ENCODE results near the gene PRKAG3. TPM values are rescaled to one million over a fixed set of nuclear protein-coding genes. Genes with fewer than 3 reads are reported as not detected.
"Not testable (repeated sequence)": the region's sequence is repeated elsewhere in the genome, so short reads cannot be mapped to it uniquely, and the experiment has no call there.

The PRKAG3 gene
- total RNA-seq, 2 experiments from 2014 or later: not detected

DNA sequence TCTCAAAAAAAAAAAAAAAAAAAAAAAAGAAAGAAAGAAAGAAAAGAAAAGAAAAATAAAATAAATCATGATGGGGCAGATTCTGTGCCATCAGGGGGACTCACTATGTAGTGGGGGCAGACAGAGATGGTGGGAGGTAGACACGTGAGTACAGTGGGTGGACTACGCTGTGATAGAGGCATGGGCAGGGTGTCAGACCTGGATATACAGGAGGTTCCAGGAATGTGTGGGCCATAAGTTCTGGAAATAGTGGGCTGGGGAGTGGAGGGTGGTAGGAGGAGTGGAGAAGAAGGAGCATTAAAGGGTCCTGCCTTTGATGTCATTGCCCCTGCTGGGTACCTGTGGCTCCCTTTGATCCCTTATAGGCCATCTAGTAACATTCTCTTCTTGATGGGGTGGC is 19.2 kb upstream of the PRKAG3 start:
- peaks cover 41% of the 10 kb centered on the region for H3K27me3 Mint-ChIP-seq
- H3K4me3 Mint-ChIP-seq: no peak overlapping the region
- POLR2A ChIA-PET: no interaction called here

DNA sequence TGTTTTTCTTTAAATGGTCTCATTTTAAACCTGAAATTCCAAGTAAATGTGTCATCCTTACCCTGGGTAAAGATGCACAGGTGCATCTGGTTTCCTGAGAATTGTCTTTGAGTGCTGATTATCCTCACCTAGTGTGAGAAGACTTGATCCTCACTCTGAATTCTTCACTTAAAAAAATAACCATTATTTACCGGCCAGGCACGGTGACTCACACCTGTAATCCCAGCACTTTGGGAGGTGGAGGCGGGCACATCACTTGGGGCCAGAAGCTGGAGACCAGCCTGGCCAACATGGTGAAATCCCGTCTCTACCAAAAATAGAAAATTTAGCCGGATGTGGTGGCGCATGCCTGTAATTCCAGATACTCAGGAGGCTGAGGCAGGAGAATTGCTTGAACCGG is 18.1 kb upstream of the PRKAG3 start:
- no peaks in the 10 kb centered on the region for H3K9me3 Mint-ChIP-seq
- ChIA-PET POLR2A (no interaction called here), CTCF (interaction anchor here (1.4 to 2.2 kb wide), 3 partner anchors 15 to 139 kb away, joined by 3 to 5 read pairs (median 4); no protein-coding TSS in a partner anchor)
- no peaks in the 10 kb centered on the region for H3K36me3 Mint-ChIP-seq (ENCODE audit: low read depth)
- DNase-seq: no peak
- no peak overlapping the region for H3K27ac Mint-ChIP-seq
- H3K4me1 Mint-ChIP-seq: peaks cover 2% of the 10 kb centered on the region
- H3K4me3 Mint-ChIP-seq: no peak overlapping the region
- H3K27me3 Mint-ChIP-seq: peaks cover 31% of the 10 kb centered on the region

More for the DNA sequence above, 19.2 kb upstream of the PRKAG3 start:
- H3K9me3 Mint-ChIP-seq: no peaks in the 10 kb centered on the region
- H3K4me1 Mint-ChIP-seq: peaks cover 2% of the 10 kb centered on the region
- no peak for DNase-seq
- no peak overlapping the region for H3K27ac Mint-ChIP-seq
- no peaks in the 10 kb centered on the region for H3K36me3 Mint-ChIP-seq (ENCODE audit: low read depth)
- CTCF ChIA-PET: interaction anchor here (1.1 to 2.3 kb wide), 5 partner anchors 14 to 140 kb away, joined by 3 to 13 read pairs (median 5); partner anchors contain the start of gene TTLL4

DNA sequence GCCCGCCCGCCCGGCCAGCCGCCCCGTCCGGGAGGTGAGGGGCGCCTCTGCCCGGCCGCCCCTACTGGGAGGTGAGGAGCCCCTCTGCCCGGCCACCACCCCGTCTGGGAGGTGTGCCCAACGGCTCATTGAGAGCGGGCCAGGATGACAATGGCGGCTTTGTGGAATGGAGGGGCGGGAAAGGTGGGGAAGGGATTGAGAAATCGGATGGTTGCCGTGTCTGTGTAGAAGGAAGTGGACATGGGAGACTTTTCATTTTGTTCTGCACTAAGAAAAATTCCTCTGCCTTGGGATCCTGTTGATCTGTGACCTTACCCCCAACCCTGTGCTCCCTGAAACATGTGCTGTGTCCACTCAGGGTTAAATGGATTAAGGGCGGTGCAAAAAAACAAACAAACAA is 15.4 kb upstream of the PRKAG3 start:
- H3K9me3 Mint-ChIP-seq; POLR2A ChIA-PET; H3K27ac Mint-ChIP-seq; DNase-seq; H3K4me3 Mint-ChIP-seq; H3K36me3 Mint-ChIP-seq (ENCODE audit: low read depth); H3K4me1 Mint-ChIP-seq: not testable (repeated sequence)
- CTCF ChIA-PET: interaction anchor here (0.5 to 2.6 kb wide), 54 partner anchors 10 to 639 kb away, joined by 3 to 26 read pairs (median 4); partner anchors contain the start of genes BCS1L, CYP27A1, PRKAG3 and WNT6
- peaks cover 17% of the 10 kb centered on the region for H3K27me3 Mint-ChIP-seq

DNA sequence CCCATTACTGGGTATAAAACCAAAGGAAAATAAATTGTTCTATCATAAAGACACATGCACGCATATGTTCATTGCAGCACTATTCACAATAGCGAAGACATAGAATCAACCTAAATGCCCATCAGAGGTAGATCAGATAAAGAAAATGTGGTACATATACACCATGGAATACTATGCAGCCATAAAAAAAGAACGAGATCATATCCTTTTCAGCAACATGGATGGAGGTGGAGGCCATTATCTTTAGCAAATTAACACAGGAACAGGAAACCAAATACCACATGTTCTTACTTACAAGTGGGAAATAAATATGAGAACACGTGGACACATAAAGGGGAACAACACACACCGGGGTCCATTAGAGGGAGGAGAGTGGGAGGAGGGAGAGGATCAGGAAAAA is 12.7 kb upstream of the PRKAG3 start:
- POLR2A ChIA-PET; H3K4me1 Mint-ChIP-seq; H3K9me3 Mint-ChIP-seq; H3K4me3 Mint-ChIP-seq; DNase-seq; H3K27ac Mint-ChIP-seq; H3K36me3 Mint-ChIP-seq (ENCODE audit: low read depth): not testable (repeated sequence)
- CTCF ChIA-PET: interaction anchor here (0.6 kb wide), 1 partner anchor 10 kb away, joined by 7 read pairs; no protein-coding TSS in a partner anchor
- peaks cover 21% of the 10 kb centered on the region for H3K27me3 Mint-ChIP-seq

DNA sequence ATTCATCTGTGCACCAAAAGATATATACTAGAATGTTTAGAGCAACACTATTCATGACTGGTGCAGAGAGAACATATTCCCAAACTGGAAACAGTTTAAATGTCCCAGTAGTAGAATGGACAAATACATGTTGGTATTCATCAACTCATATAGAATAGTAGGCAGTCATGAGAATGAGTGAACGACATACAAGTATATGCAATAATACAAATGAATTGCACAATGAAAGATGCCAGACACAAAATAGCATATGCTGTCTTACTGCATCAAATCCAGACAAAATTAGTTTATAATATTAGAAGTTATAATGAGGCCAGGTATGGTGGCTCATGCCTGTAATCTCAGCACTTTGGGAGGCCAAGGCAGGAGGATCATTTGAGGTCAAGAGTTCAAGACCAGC is 8.3 kb upstream of the PRKAG3 start:
- DNase-seq: no peak
- CTCF ChIA-PET: no interaction called here
- Mint-ChIP-seq H3K27ac (no peak overlapping the region), H3K4me1 (no peaks in the 10 kb centered on the region), H3K4me3 (no peak overlapping the region), H3K27me3 (peaks cover 43% of the 10 kb centered on the region), H3K36me3 (ENCODE audit: low read depth) (no peaks in the 10 kb centered on the region), H3K9me3 (peaks cover 5% of the 10 kb centered on the region)
- POLR2A ChIA-PET: no interaction called here

DNA sequence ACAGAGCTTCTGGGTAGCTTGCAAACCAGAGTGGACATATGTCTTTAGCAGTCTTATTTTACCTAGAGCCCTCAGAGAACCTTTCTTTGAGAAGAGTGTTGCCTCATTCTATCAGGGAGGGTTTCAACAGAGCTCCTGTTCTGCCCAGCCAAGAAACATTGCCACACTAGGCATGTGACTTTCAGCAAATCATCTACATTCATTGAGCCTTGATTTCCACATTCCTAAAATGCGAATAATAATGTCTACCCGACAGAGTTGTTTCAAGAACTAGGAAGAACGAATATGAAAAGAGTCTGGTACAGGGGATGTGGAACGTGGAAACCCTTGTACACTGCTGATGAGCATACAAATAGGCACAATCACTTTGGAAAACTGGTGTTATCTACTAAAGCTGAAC is 7.8 kb upstream of the PRKAG3 start:
- POLR2A ChIA-PET: no interaction called here
- CTCF ChIA-PET: interaction anchor here (0.6 kb wide), 1 partner anchor 730 kb away, joined by 3 read pairs; no protein-coding TSS in a partner anchor
- H3K9me3 Mint-ChIP-seq: peaks cover 5% of the 10 kb centered on the region
- H3K4me1 Mint-ChIP-seq: no peaks in the 10 kb centered on the region
- H3K27me3 Mint-ChIP-seq: peaks cover 46% of the 10 kb centered on the region
- no peak overlapping the region for H3K4me3 Mint-ChIP-seq
- DNase-seq: no peak
- H3K36me3 Mint-ChIP-seq (ENCODE audit: low read depth): no peaks in the 10 kb centered on the region
- no peak overlapping the region for H3K27ac Mint-ChIP-seq

DNA sequence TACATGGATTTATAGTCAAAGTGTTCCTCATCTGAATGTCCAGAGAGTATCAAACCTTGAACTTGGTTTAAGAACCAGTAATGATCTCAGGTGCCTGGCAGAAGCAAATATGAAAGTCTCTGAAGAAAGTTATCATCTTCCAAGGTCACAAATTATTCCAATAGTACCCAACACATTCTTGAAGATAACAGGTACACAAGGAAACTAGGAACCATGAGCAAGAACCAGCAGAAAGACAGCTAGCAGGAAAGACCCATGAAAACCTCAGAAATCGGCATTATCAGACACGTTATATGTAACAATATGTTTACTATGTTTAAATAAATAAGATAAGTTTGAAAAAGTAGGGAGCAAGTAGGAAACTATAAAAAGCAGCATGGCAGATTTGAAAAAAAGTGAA is 5.9 kb upstream of the PRKAG3 start:
- Mint-ChIP-seq H3K27me3 (peaks cover 43% of the 10 kb centered on the region), H3K9me3 (peaks cover 5% of the 10 kb centered on the region), H3K27ac (no peak overlapping the region), H3K4me3 (no peak overlapping the region), H3K4me1 (no peaks in the 10 kb centered on the region), H3K36me3 (ENCODE audit: low read depth) (no peaks in the 10 kb centered on the region)
- DNase-seq: no peak
- ChIA-PET CTCF (interaction anchor here (1.3 to 1.4 kb wide), 2 partner anchors 10 to 127 kb away, joined by 3 to 5 read pairs; no protein-coding TSS in a partner anchor), POLR2A (no interaction called here)

DNA sequence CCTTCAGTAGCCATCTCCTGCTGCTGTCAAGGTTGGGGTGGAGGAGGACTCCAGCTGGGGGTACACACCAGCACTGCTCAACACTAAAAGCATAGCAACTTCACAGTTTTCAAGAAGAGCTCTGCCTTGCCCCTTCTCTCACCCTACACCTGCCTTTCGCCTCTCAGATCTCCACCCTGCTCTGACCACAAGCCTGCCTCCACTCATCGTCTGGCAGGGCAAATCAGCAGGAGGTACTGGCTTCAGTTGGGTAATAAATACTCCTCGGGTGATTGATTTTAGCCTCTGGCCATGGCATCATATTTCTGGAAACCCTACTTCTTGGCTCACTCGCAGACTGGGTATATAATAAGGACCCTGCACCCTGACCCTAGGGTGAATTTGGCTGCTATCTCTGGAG is 3.1 kb upstream of the PRKAG3 start:
- ChIA-PET CTCF (interaction anchor here (0.5 to 0.9 kb wide), 2 partner anchors 10 to 13 kb away, joined by 3 to 7 read pairs; no protein-coding TSS in a partner anchor), POLR2A (no interaction called here)
- Mint-ChIP-seq H3K9me3 (peaks cover 5% of the 10 kb centered on the region), H3K36me3 (ENCODE audit: low read depth) (no peaks in the 10 kb centered on the region), H3K4me1 (no peaks in the 10 kb centered on the region), H3K27me3 (peaks cover 40% of the 10 kb centered on the region), H3K4me3 (no peak overlapping the region), H3K27ac (no peak overlapping the region)
- DNase-seq: no peak

DNA sequence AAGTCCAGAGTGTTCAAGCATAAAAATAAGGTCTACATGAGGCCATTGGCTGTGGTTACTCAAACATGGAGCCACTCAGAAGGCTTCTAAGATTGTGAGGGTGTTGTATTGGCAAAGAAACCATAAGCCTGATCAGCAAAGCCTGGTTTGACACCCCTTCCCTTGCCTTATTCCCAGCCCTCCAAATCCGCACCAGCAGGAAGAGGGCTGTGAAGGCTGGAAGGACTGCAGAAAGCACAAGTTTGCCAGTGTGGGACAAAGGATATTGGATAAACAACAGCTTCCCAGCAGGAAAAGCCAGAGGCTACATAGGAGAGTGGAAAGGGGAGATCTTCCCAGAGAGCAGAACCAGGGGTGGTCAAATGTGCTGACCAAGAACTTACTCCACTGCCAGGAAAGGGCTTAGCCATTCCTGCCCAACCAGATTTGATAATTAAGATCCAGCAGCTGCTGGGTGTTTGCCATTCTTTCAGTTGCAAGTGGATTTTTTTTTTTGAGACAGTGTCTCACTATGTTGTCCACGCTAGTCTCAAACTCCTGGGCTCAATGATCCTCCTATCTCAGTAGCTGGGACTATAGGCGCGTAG is 1.5 kb upstream of the PRKAG3 start:
- no peak for DNase-seq
- Mint-ChIP-seq H3K27ac (no peak overlapping the region), H3K27me3 (peaks cover 29% of the 10 kb centered on the region), H3K4me3 (no peak overlapping the region), H3K36me3 (ENCODE audit: low read depth) (no peaks in the 10 kb centered on the region), H3K9me3 (peaks cover 5% of the 10 kb centered on the region), H3K4me1 (no peaks in the 10 kb centered on the region)
- POLR2A ChIA-PET: no interaction called here
- CTCF ChIA-PET: interaction anchor here (1.0 kb wide), 1 partner anchor 15 kb away, joined by 5 read pairs; no protein-coding TSS in a partner anchor

DNA sequence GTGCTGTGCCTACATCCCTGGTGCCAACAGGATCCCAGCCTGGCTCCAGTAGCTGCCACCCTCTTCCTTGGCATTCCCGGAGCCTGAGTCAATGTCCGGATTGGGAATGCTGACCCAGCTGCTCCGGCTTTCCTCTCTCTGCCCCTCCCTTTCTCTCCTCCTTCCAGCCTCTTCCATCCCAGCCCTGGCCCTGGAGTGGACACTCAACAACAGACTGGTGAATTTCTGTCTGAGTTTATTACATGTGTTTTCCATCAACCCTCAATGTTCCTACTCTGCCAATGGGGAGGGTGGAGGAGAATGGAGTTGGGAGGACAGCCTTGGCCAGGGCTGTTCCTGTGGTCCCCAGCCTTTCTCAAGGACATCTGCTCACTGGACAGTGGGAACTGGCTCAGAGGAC is 917 bp upstream of the PRKAG3 start:
- ChIA-PET POLR2A (no interaction called here), CTCF (interaction anchor here (0.8 to 1.2 kb wide), 2 partner anchors 10 to 15 kb away, joined by 3 read pairs; no protein-coding TSS in a partner anchor)
- H3K4me1 Mint-ChIP-seq: no peaks in the 10 kb centered on the region
- no peak for DNase-seq
- no peak overlapping the region for H3K4me3 Mint-ChIP-seq
- peaks cover 25% of the 10 kb centered on the region for H3K27me3 Mint-ChIP-seq
- H3K27ac Mint-ChIP-seq: no peak overlapping the region
- H3K9me3 Mint-ChIP-seq: peaks cover 4% of the 10 kb centered on the region
- H3K36me3 Mint-ChIP-seq (ENCODE audit: low read depth): no peaks in the 10 kb centered on the region

DNA sequence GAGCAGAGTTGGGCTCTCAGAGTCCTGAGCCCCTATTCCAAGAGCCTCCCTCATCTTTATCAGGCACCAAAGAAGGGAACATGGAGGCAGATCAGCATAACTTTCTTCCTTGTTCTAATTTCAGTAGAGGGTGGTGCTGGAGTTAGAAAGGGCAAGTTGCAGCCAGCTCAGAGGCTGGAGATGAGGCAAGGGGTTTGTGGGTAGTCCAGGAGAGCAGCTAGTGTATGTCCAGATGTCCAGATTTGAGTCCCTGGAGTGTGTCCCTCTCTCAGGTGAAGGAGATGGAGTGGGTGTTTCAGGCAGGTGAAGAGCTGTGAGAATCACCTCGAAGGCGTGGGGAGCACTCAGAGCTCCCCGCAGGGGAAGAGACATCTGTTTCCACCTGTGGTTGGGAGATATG is 478 bp upstream of the PRKAG3 start:
- H3K27ac Mint-ChIP-seq: no peak overlapping the region
- H3K4me1 Mint-ChIP-seq: no peaks in the 10 kb centered on the region
- H3K36me3 Mint-ChIP-seq (ENCODE audit: low read depth): no peaks in the 10 kb centered on the region
- peaks cover 2% of the 10 kb centered on the region for H3K9me3 Mint-ChIP-seq
- peaks cover 22% of the 10 kb centered on the region for H3K27me3 Mint-ChIP-seq
- ChIA-PET POLR2A (no interaction called here), CTCF (interaction anchor here (0.8 to 1.2 kb wide), 2 partner anchors 9 to 15 kb away, joined by 3 read pairs; no protein-coding TSS in a partner anchor)
- H3K4me3 Mint-ChIP-seq: no peak overlapping the region
- no peak for DNase-seq

DNA sequence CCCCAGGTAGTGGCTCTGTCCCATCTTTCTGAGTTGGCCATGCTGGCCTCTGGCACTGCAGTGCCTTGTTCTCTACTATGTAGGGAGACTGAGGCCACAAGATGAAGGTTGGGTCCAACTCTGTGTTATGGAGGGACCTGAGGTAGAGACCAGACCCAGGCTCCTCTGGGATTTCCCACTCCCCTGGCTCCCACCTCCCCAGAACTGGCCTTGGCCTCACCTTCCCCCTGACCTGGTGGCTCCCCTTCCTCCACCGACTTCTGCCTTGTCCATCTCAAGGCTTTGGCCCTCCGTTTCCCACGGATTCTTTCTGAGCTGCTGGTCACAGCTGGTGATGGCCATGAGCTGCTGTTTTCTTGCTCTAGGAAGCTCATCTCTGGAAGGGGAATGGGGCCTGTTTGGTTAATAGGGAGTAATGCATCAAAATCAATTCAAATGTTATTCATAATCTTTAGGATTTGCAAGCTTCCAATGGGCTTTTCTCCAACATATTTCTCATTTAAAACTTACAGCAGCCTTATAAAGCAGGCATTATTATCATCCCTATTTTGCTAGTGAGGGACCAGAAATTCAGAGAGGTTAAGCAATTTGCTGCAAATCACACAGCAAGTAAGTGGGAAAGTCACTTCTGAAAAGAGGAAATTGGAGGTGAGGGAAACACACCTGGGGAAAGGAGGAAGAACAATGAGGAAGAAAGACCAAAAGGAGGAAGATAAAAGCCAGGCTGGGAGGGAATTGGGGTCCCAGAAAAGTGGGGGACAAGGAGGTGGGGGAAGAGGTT is 887 bp downstream of the PRKAG3 start:
- no peak overlapping the region for H3K27ac Mint-ChIP-seq

DNA sequence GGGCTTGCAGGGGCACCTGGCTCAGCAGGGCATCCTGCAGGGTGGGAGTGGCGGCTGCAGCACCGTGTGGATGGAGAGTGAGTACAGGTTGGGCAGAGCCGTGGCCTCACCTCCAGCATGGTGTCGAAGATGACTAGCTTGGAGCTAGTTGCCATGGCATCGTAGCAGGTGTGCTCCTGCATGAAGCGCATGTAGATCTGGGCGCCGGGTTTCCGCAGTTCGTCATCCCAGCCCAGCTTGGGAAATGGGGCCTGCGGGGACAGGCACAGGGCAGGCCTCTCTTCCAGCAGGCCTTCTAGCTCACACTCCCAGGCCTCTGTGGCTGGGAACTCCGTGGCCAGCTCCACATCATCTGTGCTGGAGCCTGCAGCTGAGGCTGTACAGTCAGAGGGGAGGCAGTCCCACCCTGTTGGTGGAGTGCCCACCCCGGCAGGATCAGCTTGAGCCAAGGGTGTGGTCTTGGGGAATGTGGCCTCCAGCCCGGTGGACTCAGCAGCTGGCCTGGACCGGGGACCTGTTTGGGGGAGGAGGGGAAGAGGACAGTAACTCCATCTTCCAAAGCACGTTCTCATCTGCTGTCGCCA is 1.6 kb downstream of the PRKAG3 start:
- CTCF ChIA-PET: interaction anchor here (1.3 kb wide), 1 partner anchor 17 kb away, joined by 5 read pairs; no protein-coding TSS in a partner anchor
- Mint-ChIP-seq H3K36me3 (ENCODE audit: low read depth) (no peaks in the 10 kb centered on the region), H3K4me1 (no peaks in the 10 kb centered on the region), H3K27me3 (peaks cover 15% of the 10 kb centered on the region), H3K4me3 (no peak overlapping the region), H3K27ac (no peak overlapping the region), H3K9me3 (no peaks in the 10 kb centered on the region)
- no peak for DNase-seq
- POLR2A ChIA-PET: no interaction called here

More for the DNA sequence above, 887 bp downstream of the PRKAG3 start:
- ChIA-PET CTCF (no interaction called here), POLR2A (no interaction called here)
- no peak for DNase-seq
- Mint-ChIP-seq H3K4me3 (no peak overlapping the region), H3K4me1 (no peaks in the 10 kb centered on the region), H3K36me3 (ENCODE audit: low read depth) (no peaks in the 10 kb centered on the region), H3K27me3 (peaks cover 17% of the 10 kb centered on the region), H3K9me3 (no peaks in the 10 kb centered on the region)
